Skeletal muscle cell (primary cell): ENCODE measurements around the gene DMRTC1B.
"Not testable (repeated sequence)": the region's sequence is repeated elsewhere in the genome, so short reads cannot be mapped to it uniquely, and the experiment has no call there.

Source experiments
- DNase-seq: peaks from one replicate; pipeline ENCODE4 v3.0.0-alpha.2; 2010; ENCODE audit warnings: low read depth
- H3K4me3 ChIP-seq: 2 replicates; pipeline ENCODE4 v1.5.1; 2011; ENCODE audit warnings: low read depth, mild to moderate bottlenecking, control low read depth, low read length, moderate library complexity

Gene DMRTC1B

GRCh38 chrX:72776653-72777466 is at the start of gene DMRTC1B:
Gene DMRTC1B (plus strand): TSS chrX:72776890. CDS start chrX:72845136, 68,246 bp downstream.
- H3K4me3 ChIP-seq, DNase-seq: not testable (repeated sequence)

- DNase-seq = no peak
- H3K4me3 ChIP-seq = no peak overlapping the region
These were observed 48.8 kb upstream of the DMRTC1B start for GRCh38 chrX:72727846-72728245.

GRCh38 chrX:72733636-72734035 is 43.1 kb upstream of the DMRTC1B start:
- not testable (repeated sequence) for DNase-seq, H3K4me3 ChIP-seq

GRCh38 chrX:72735561-72735960 is 41.1 kb upstream of the DMRTC1B start:
- H3K4me3 ChIP-seq = no peak overlapping the region
- DNase-seq = no peak

- not testable (repeated sequence) for H3K4me3 ChIP-seq, DNase-seq
These were observed 31.1 kb upstream of the DMRTC1B start for GRCh38 chrX:72745546-72745945.

GRCh38 chrX:72748545-72748944 is 28.1 kb upstream of the DMRTC1B start:
- H3K4me3 ChIP-seq, DNase-seq: not testable (repeated sequence)

GRCh38 chrX:72760454-72760853 is 16.2 kb upstream of the DMRTC1B start:
- not testable (repeated sequence) for DNase-seq, H3K4me3 ChIP-seq

- H3K4me3 ChIP-seq, DNase-seq: not testable (repeated sequence)
These were observed 739 bp downstream of the DMRTC1B start for GRCh38 chrX:72777467-72777790.

- not testable (repeated sequence) for DNase-seq
These were observed 1.5 kb downstream of the DMRTC1B start for GRCh38 chrX:72778146-72778545.

GRCh38 chrX:72782560-72782959 is 5.9 kb downstream of the DMRTC1B start, which contains the start of gene FAM236B:
Gene FAM236B (minus strand): TSS chrX:72782660. CDS start chrX:72782560, 100 bp downstream.
- H3K4me3 ChIP-seq, DNase-seq: not testable (repeated sequence)

More at GRCh38 chrX:72778146-72778545, 1.5 kb downstream of the DMRTC1B start:
- not testable (repeated sequence) for H3K4me3 ChIP-seq

- not testable (repeated sequence) for DNase-seq, H3K4me3 ChIP-seq
These were observed 6.8 kb downstream of the DMRTC1B start for GRCh38 chrX:72783365-72783936.

- not testable (repeated sequence) for DNase-seq, H3K4me3 ChIP-seq
These were observed 7.3 kb downstream of the DMRTC1B start for GRCh38 chrX:72783964-72784363.

GRCh38 chrX:72788142-72788541 is 11.5 kb downstream of the DMRTC1B start:
- not testable (repeated sequence) for H3K4me3 ChIP-seq, DNase-seq

GRCh38 chrX:72790390-72790789 is 13.7 kb downstream of the DMRTC1B start:
- not testable (repeated sequence) for H3K4me3 ChIP-seq, DNase-seq

GRCh38 chrX:72808110-72808509 is 31.4 kb downstream of the DMRTC1B start, which contains the start of gene FAM236D:
Gene FAM236D (minus strand): TSS chrX:72808210. CDS start chrX:72808110, 100 bp downstream.
- not testable (repeated sequence) for DNase-seq, H3K4me3 ChIP-seq

GRCh38 chrX:72830701-72831100 is 54.0 kb downstream of the DMRTC1B start:
- H3K4me3 ChIP-seq, DNase-seq: not testable (repeated sequence)

GRCh38 chrX:72837532-72837931 is 60.8 kb downstream of the DMRTC1B start:
- not testable (repeated sequence) for H3K4me3 ChIP-seq

GRCh38 chrX:72882898-72883297 is 106.2 kb downstream of the DMRTC1B start:
- H3K4me3 ChIP-seq, DNase-seq: not testable (repeated sequence)

More at GRCh38 chrX:72837532-72837931, 60.8 kb downstream of the DMRTC1B start:
- not testable (repeated sequence) for DNase-seq

GRCh38 chrX:72889740-72890139 is 113.0 kb downstream of the DMRTC1B start:
- DNase-seq, H3K4me3 ChIP-seq: not testable (repeated sequence)
